Naive thymus-derived CD4-positive, alpha-beta T cell (primary cell): Measurements from ENCODE around the gene DDX25. TPM values are rescaled to one million over a fixed set of nuclear protein-coding genes. Genes with fewer than 3 reads are reported as not detected.

Source experiments
- ATAC-seq: fragments of 150-1000 bp; cut with Tn5 transposase; 2 replicates; pipeline ENCODE4 v1.10.0; 2021; ENCODE audit warnings: mild to moderate bottlenecking, moderate library complexity
- CTCF ChIA-PET: fragments of 350-600 bp; sonication (Branson Sonifier 250); formaldehyde crosslinking; loops from one replicate; lab custom pipeline; 2021; ENCODE audit warnings: antibody characterized with exemption; lab: Charles Lee
- POLR2A ChIA-PET: fragments of 350-600 bp; sonication (Branson Sonifier 250); formaldehyde crosslinking; loops from one replicate; lab custom pipeline; 2021; ENCODE audit warnings: antibody characterized with exemption, inconsistent platforms; lab: Charles Lee
- DNase-seq, 9 donors: peaks; one replicate each; pipeline versions ENCODE4 v3.0.0 to v3.0.0-alpha.2; 2020 to 2022; ENCODE audit warnings: mixed read lengths in 1 of 9
- H3K27ac ChIP-seq: one replicate; pipeline ENCODE4 v1.7.0; 2013; ENCODE audit warnings: mild to moderate bottlenecking, low read depth, low read length, moderate library complexity
- H3K27me3 ChIP-seq, 2 donors: one replicate each; pipeline ENCODE4 v1.7.0; 2013; ENCODE audit warnings: low read length in 2 of 2, mild to moderate bottlenecking in 2 of 2, moderate library complexity in 2 of 2; ENCODE audit not compliant: control insufficient read depth in 2 of 2, insufficient read depth in 2 of 2
- H3K36me3 ChIP-seq, 3 experiments: 1 replicate in 2 of 3; 2 replicates in 1 of 3; pipeline ENCODE4 v1.7.0; 2013; ENCODE audit warnings: low read length in 3 of 3, mild to moderate bottlenecking in 3 of 3, moderate library complexity in 1 of 3; ENCODE audit not compliant: insufficient read depth in 3 of 3, control insufficient read depth in 2 of 3
- H3K4me1 ChIP-seq, 2 donors: one replicate each; pipeline ENCODE4 v1.7.0; 2013; ENCODE audit warnings: low read length in 2 of 2, mild to moderate bottlenecking in 2 of 2, moderate library complexity in 1 of 2; ENCODE audit not compliant: control insufficient read depth in 2 of 2, insufficient read depth in 2 of 2
- H3K4me3 ChIP-seq: 2 replicates; pipeline ENCODE4 v1.7.0; 2013; ENCODE audit warnings: mild to moderate bottlenecking, low read length
- H3K9me3 ChIP-seq, 3 experiments: 1 replicate in 2 of 3; 2 replicates in 1 of 3; pipeline ENCODE4 v1.7.0; 2013; ENCODE audit warnings: low read length in 3 of 3; ENCODE audit not compliant: control insufficient read depth in 2 of 3
- H3K27ac Mint-ChIP-seq, 9 donors: one replicate each; pipeline ENCODE4 v1.8.0; 2020 to 2022; ENCODE audit warnings: mixed read lengths in 9 of 9, mild to moderate bottlenecking in 8 of 9, moderate library complexity in 5 of 9, inconsistent platforms in 2 of 9
- H3K27me3 Mint-ChIP-seq, 5 donors: one replicate each; pipeline ENCODE4 v1.8.0; 2021 to 2022; ENCODE audit warnings: mixed read lengths in 5 of 5, mild to moderate bottlenecking in 1 of 5
- H3K36me3 Mint-ChIP-seq, 5 donors: one replicate each; pipeline ENCODE4 v1.8.0; 2020 to 2022; ENCODE audit warnings: mixed read lengths in 5 of 5, mild to moderate bottlenecking in 3 of 5, inconsistent platforms in 1 of 5
- H3K4me1 Mint-ChIP-seq, 7 donors: one replicate each; pipeline ENCODE4 v1.8.0; 2020 to 2022; ENCODE audit warnings: mixed read lengths in 7 of 7, mild to moderate bottlenecking in 3 of 7, inconsistent platforms in 1 of 7
- H3K4me3 Mint-ChIP-seq, 10 donors: one replicate each; pipeline ENCODE4 v1.8.0; 2020 to 2022; ENCODE audit warnings: mild to moderate bottlenecking in 10 of 10, mixed read lengths in 10 of 10, moderate library complexity in 6 of 10, inconsistent platforms in 2 of 10
- H3K9me3 Mint-ChIP-seq, 11 donors: one replicate each; pipeline ENCODE4 v1.8.0; 2020 to 2022; ENCODE audit warnings: mixed read lengths in 11 of 11, mild to moderate bottlenecking in 4 of 11, inconsistent platforms in 1 of 11, moderate library complexity in 1 of 11
- intact Hi-C, 2 donors: fragments of 100-400 bp; cut with micrococcal nuclease; formaldehyde crosslinking; loops; one replicate each; pipeline ENCODE4 v1.15.1; 2023
- polyA plus RNA-seq, 2 donors: library from polyadenylated mRNA; unstranded; fragments of 300-500 nt; fragmentation: Illumina TruSeq; gene quantifications; one replicate each; pipeline ENCODE4 v1.2.3, GENCODE V29; 2021
- total RNA-seq, 6 experiments: library from RNA in 5 of 6; stranded (reverse) in 5 of 6; gene quantifications; 1 replicate in 5 of 6; 2 replicates in 1 of 6; pipeline ENCODE4 v1.2.3 and lab custom pipeline; 2021 to 2026

Gene DDX25
- total and polyA plus RNA-seq, 7 experiments from 2014 or later = 0.02 to 0.05 TPM; not detected in 5

- no peak overlapping the region for H3K4me3 Mint-ChIP-seq
- Histone ChIP-seq H3K27me3 (no peaks in the 10 kb centered on the region), H3K27ac (no peak overlapping the region), H3K36me3 (no peaks in the 10 kb centered on the region), H3K4me3 (no peak overlapping the region), H3K9me3 (no peaks in the 10 kb centered on the region), H3K4me1 (no peaks in the 10 kb centered on the region)
- H3K9me3 Mint-ChIP-seq = no peaks in the 10 kb centered on the region
- CTCF ChIA-PET = interaction anchor here (0.8 kb wide), 1 partner anchor 266 kb away, joined by 3 read pairs; no protein-coding TSS in a partner anchor
- no peaks in the 10 kb centered on the region for H3K4me1 Mint-ChIP-seq
- no peak for ATAC-seq
- no peak for DNase-seq
- peaks cover 7 to 30% (median 15%) of the 10 kb centered on the region in 5 donors for H3K27me3 Mint-ChIP-seq
- POLR2A ChIA-PET = no interaction called here
- H3K36me3 Mint-ChIP-seq = no peaks in the 10 kb centered on the region
- no peak overlapping the region for H3K27ac Mint-ChIP-seq
- intact Hi-C loops = no loop called here
These were observed 26.8 kb downstream of the DDX25 start for GRCh38 chr11:125931116-125931515.

GRCh38 chr11:125931668-125932067, 27.4 kb downstream of the DDX25 start:
- Histone ChIP-seq H3K4me1 (no peaks in the 10 kb centered on the region), H3K4me3 (no peak overlapping the region), H3K9me3 (no peaks in the 10 kb centered on the region), H3K27ac (no peak overlapping the region), H3K36me3 (no peaks in the 10 kb centered on the region), H3K27me3 (no peaks in the 10 kb centered on the region)
- Mint-ChIP-seq H3K27me3 (peaks cover 6 to 30% (median 13%) of the 10 kb centered on the region in 5 donors), H3K9me3 (no peaks in the 10 kb centered on the region), H3K36me3 (no peaks in the 10 kb centered on the region), H3K4me3 (no peak overlapping the region), H3K4me1 (no peaks in the 10 kb centered on the region), H3K27ac (no peak overlapping the region)
- ChIA-PET POLR2A (no interaction called here), CTCF (interaction anchor here (0.8 to 1.4 kb wide), 2 partner anchors 10 to 266 kb away, joined by 3 to 6 read pairs; no protein-coding TSS in a partner anchor)
- intact Hi-C loops = no loop called here
- DNase-seq (no peak), ATAC-seq (no peak)

DNA sequence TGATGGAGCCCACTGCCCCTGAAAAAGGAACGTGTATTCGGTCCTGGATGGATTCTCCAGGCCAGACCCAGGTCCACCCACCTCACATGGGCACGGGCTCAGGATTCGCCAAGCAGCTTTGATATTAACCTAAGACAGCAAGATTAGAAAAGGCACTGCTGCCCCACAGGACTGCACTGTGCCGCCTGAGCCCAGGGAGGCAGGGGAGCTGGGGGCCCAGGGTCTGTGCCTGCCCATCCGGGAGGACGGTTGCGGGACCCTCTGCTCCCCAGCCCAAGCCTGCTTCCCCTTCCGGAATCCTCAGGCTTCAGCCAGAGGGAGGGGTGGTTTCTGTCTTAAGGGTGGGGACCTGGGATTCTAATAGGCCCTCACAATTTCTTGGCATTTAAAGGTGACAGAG, 28.0 kb downstream of the DDX25 start:
- no peaks in the 10 kb centered on the region for H3K36me3 Mint-ChIP-seq
- peaks cover under 1 to 24% (median 10%) of the 10 kb centered on the region in 5 donors for H3K27me3 Mint-ChIP-seq
- Histone ChIP-seq H3K27me3 (no peaks in the 10 kb centered on the region), H3K4me1 (no peaks in the 10 kb centered on the region), H3K36me3 (no peaks in the 10 kb centered on the region), H3K27ac (no peak overlapping the region), H3K4me3 (no peak overlapping the region), H3K9me3 (no peaks in the 10 kb centered on the region)
- ChIA-PET CTCF (interaction anchor here (1.4 kb wide), 1 partner anchor 9 kb away, joined by 6 read pairs; no protein-coding TSS in a partner anchor), POLR2A (no interaction called here)
- H3K4me3 Mint-ChIP-seq = no peak overlapping the region
- intact Hi-C loops = no loop called here
- ATAC-seq (no peak), DNase-seq (no peak)
- no peak overlapping the region for H3K27ac Mint-ChIP-seq
- no peaks in the 10 kb centered on the region for H3K9me3 Mint-ChIP-seq
- no peaks in the 10 kb centered on the region for H3K4me1 Mint-ChIP-seq

DNA sequence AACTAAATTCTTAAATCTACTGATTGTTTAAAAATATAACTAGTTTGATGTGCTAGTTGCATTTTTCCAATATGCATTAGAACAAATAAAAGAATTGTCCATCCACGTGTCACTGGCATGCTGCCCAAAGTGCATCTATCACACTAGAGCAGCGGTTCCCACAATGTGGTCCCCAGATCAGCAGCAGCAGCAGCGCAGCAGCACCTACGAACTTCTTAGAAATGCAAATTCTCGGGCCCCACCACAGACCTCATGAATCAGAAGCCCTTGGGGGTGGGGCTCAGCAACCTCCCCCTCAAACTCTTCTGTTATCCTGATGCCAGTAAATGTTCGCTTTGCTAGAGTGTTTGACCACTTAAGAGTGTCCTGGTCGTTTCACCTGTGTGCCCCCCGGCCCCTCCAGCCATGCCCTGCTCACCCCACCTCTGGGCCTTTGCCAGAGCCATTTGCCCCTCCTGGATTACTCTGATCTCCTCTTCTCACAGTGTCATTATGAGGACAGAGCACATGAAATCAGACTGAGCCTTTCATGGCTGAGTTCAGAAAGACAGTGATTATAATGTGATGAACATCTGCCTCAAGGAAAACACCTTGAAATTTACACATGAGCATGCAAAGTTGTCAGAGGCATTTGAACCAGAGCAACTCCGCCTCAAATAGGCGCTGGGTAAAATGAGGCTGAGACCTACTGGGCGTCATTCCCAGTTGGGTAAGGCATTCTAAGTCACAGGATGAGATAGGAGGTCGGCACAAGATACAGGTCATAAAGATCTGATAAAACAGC, 28.9 kb downstream of the DDX25 start:
- H3K36me3 ChIP-seq = no peaks in the 10 kb centered on the region
- ATAC-seq = no peak
- Mint-ChIP-seq H3K9me3 (no peaks in the 10 kb centered on the region), H3K36me3 (no peaks in the 10 kb centered on the region), H3K4me3 (no peak overlapping the region), H3K27me3 (peaks cover 0 to 20% (median 10%) of the 10 kb centered on the region in 5 donors), H3K4me1 (peaks cover 0 to 5% (median under 1%) of the 10 kb centered on the region in 7 donors), H3K27ac (no peak overlapping the region)
- no peaks in the 10 kb centered on the region for H3K9me3 ChIP-seq
- ChIA-PET CTCF (interaction anchor here (0.6 to 1.4 kb wide), 2 partner anchors 8 to 1290 kb away, joined by 3 to 6 read pairs; no protein-coding TSS in a partner anchor), POLR2A (no interaction called here)
- intact Hi-C loops = no loop called here
- DNase-seq = no peak
- H3K4me1 ChIP-seq = no peaks in the 10 kb centered on the region
- H3K27ac ChIP-seq = no peak overlapping the region
- H3K27me3 ChIP-seq = no peaks in the 10 kb centered on the region
- H3K4me3 ChIP-seq = no peak overlapping the region

DNA sequence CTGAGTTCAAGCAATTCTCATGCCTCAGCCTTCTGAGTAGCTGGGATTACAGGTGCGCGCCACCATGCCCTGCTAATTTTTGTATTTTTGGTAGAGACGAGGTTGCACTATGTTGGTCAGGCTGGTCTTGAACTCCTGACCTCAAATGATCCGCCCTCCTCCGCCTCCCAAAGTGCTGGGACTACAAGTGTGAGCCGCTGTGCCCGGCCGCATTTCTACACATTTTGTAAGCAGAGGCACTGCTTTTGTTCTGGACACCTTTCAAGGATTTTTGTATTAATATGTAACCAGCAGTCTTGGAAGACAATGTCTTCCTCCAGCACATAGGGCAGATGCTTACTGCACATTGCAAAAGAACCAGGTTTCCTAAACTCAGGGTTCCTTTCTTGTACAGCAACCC, 30.2 kb downstream of the DDX25 start:
- H3K9me3 Mint-ChIP-seq = peaks cover 0 to 3% (median 0%) of the 10 kb centered on the region in 11 donors
- H3K4me1 Mint-ChIP-seq = peaks cover 0 to 13% (median 8%) of the 10 kb centered on the region in 7 donors
- Histone ChIP-seq H3K27me3 (no peaks in the 10 kb centered on the region), H3K4me1 (no peaks in the 10 kb centered on the region), H3K27ac (no peak overlapping the region), H3K36me3 (no peaks in the 10 kb centered on the region), H3K4me3 (no peak overlapping the region), H3K9me3 (no peaks in the 10 kb centered on the region)
- POLR2A ChIA-PET = no interaction called here
- peaks cover 0 to 16% (median 5%) of the 10 kb centered on the region in 5 donors for H3K27me3 Mint-ChIP-seq
- H3K4me3 Mint-ChIP-seq = no peak overlapping the region
- no peaks in the 10 kb centered on the region for H3K36me3 Mint-ChIP-seq
- intact Hi-C loops = no loop called here
- no peak overlapping the region for H3K27ac Mint-ChIP-seq
- no peak for DNase-seq
- CTCF ChIA-PET = no interaction called here
- no peak for ATAC-seq

DNA sequence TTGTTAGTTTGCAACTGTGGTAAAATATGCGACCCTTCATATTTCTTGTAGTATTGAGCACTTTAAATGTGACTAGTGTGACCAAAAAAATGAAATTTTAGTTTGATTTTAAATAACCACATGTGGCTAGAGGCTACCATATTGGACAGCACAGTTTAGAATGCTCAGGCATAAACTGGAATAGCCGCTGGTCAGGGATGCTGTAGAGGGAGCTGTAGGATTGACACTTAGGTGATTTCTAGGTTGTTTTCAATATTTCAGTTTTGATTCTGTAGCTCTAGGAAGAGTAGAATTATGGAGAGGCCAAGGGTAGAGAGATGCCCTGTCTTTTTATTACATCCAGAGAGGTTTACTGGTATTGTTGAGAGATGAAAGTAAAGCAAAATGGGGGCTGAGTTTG, 30.7 kb downstream of the DDX25 start:
- H3K4me1 ChIP-seq = no peaks in the 10 kb centered on the region
- no peak for ATAC-seq
- no peaks in the 10 kb centered on the region for H3K27me3 ChIP-seq
- Mint-ChIP-seq H3K4me1 (peaks cover 0 to 13% (median 8%) of the 10 kb centered on the region in 7 donors), H3K27ac (no peak overlapping the region), H3K36me3 (no peaks in the 10 kb centered on the region), H3K27me3 (peaks cover 0 to 10% (median 4%) of the 10 kb centered on the region in 5 donors), H3K4me3 (no peak overlapping the region), H3K9me3 (peaks cover 0 to 3% (median 0%) of the 10 kb centered on the region in 11 donors)
- no peaks in the 10 kb centered on the region for H3K9me3 ChIP-seq
- no peak overlapping the region for H3K27ac ChIP-seq
- DNase-seq = no peak
- ChIA-PET POLR2A (no interaction called here), CTCF (no interaction called here)
- H3K36me3 ChIP-seq = no peaks in the 10 kb centered on the region
- H3K4me3 ChIP-seq = no peak overlapping the region
- intact Hi-C loops = no loop called here
